K562 (cell line): ENCODE data around the gene MATCAP1. TPM values are rescaled to one million over a fixed set of nuclear protein-coding genes. Genes with fewer than 3 reads are reported as not detected.
A peak's percentile ranks its signal among the peaks of the same experiment; 100 is the strongest.

Experiments
- ATF7 ChIP-seq: fragments of 450-650 bp; IDR thresholded peaks from 2 replicates; pipeline ENCODE4 v1.7.1; 2014; ENCODE audit warnings: mild to moderate bottlenecking, moderate library complexity
- BRD4 ChIP-seq: fragments of 200-600 bp; sonication (generic); IDR thresholded peaks from 2 replicates; pipeline ENCODE4 v1.6.1; 2017; ENCODE audit warnings: inconsistent platforms
- GABPB2 ChIP-seq: fragments of 250-450 bp; sonication (Bioruptor Pico); conservative IDR thresholded peaks from 2 replicates; pipeline ENCODE4 v1.5.1; 2021; ENCODE audit warnings: mild to moderate bottlenecking
- MAFF ChIP-seq: IDR thresholded peaks from 2 replicates; pipeline ENCODE4 v1.6.1; 2012; ENCODE audit warnings: low read length, improper control_type of control experiment
- MEIS2 ChIP-seq: fragments of 450-650 bp; IDR thresholded peaks from 2 replicates; pipeline ENCODE4 v1.6.1; 2014; ENCODE audit warnings: mild to moderate bottlenecking; ENCODE audit not compliant: partially characterized antibody
- PTRF ChIP-seq: fragments of 450-650 bp; IDR thresholded peaks from 2 replicates; pipeline ENCODE4 v1.6.1; 2016; ENCODE audit warnings: mild to moderate bottlenecking, missing genetic modification characterization, missing compliant biosample characterization
- SRSF3 ChIP-seq: fragments of 200-400 bp; formaldehyde crosslinking; IDR thresholded peaks from 2 replicates; pipeline ENCODE4 v1.6.1; 2016; ENCODE audit warnings: mild to moderate bottlenecking, low read length, moderate library complexity; ENCODE audit not compliant: insufficient read depth
- TCF7 ChIP-seq: sonication (generic); IDR thresholded peaks from 2 replicates; pipeline ENCODE4 v1.6.1; 2016; ENCODE audit warnings: antibody characterized with exemption, borderline replicate concordance
- TEAD4 ChIP-seq, 2 experiments: sonication (generic) in 1 of 2; formaldehyde crosslinking in 1 of 2; IDR thresholded peaks; 2 replicates each; pipeline versions ENCODE4 v1.6.1 to v1.8.0; 2012 to 2022; ENCODE audit warnings: borderline replicate concordance in 1 of 2, inconsistent platforms in 1 of 2, low read length in 1 of 2, mild to moderate bottlenecking in 1 of 2, missing genetic modification reagents in 1 of 2
- ZFPM2 ChIP-seq: fragments of 250-450 bp; sonication (Bioruptor Pico); IDR thresholded peaks from 2 replicates; pipeline ENCODE4 v1.5.1; 2022; ENCODE audit warnings: mild to moderate bottlenecking
- polyA plus RNA-seq, 8 experiments: library from polyadenylated mRNA; depleted of rRNA in 4 of 8; stranded (reverse) in 5 of 8; unstranded in 3 of 8; fragments of >200 nt; fragmentation: Nextera tagmentation in 2 of 8; fragmentation: Illumina TruSeq in 1 of 8; extraction: Ambion mirVana in 2 of 8; extraction: Trizol in 1 of 8; gene quantifications; 2 replicates each; pipeline versions ENCODE4 v1.2.1 to v1.2.3, GENCODE V29; 2011 to 2014; ENCODE audit warnings: inconsistent platforms in 1 of 8, missing spikeins in 1 of 8
- total RNA-seq, 7 experiments: library from RNA; depleted of rRNA in 6 of 7; stranded (reverse); fragments of >200 nt in 6 of 7; fragmentation: Illumina TruSeq in 2 of 7; extraction: Trizol in 2 of 7; gene quantifications; 2 replicates each; pipeline versions ENCODE4 v1.2.1 to v1.2.3, GENCODE V29; 2011 to 2021; ENCODE audit warnings: low replicate concordance in 1 of 7
- TF ChIP-seq, protein P1 (sequence below): fragments of 450-650 bp; IDR thresholded peaks from 2 replicates; pipeline ENCODE4 v1.6.1; 2018; ENCODE audit not compliant: partially characterized antibody
- TF ChIP-seq, protein P2 (sequence below): fragments of 450-650 bp; IDR thresholded peaks from 2 replicates; pipeline ENCODE4 v1.6.1; 2016; ENCODE audit warnings: mild to moderate bottlenecking
- TF ChIP-seq, protein P3 (sequence below): fragments of 450-650 bp; formaldehyde crosslinking; conservative IDR thresholded peaks from 2 replicates; pipeline ENCODE4 v1.4.0; 2022; ENCODE audit warnings: mild to moderate bottlenecking, missing genetic modification characterization
- TF ChIP-seq, protein P4 (sequence below), 2 experiments: IDR thresholded peaks in 1 of 2; conservative IDR thresholded peaks in 1 of 2; 2 replicates each; pipeline ENCODE4 v1.6.1; 2016; ENCODE audit warnings: low read depth in 2 of 2, mild to moderate bottlenecking in 1 of 2, missing compliant biosample characterization in 1 of 2, missing genetic modification characterization in 1 of 2, moderate library complexity in 1 of 2
- TF ChIP-seq, protein P5 (sequence below): fragments of 200-400 bp; formaldehyde crosslinking; IDR thresholded peaks from 2 replicates; pipeline ENCODE4 v1.6.1; 2017; ENCODE audit warnings: mild to moderate bottlenecking, low read depth, low read length, moderate library complexity

The MATCAP1 gene
- total and polyA plus RNA-seq, 9 of the 15 experiments (the other 6 are each of a cell fraction or from before 2014, with no cell fraction given) = 3.4 to 20.5 (median 10.3) TPM

DNA sequence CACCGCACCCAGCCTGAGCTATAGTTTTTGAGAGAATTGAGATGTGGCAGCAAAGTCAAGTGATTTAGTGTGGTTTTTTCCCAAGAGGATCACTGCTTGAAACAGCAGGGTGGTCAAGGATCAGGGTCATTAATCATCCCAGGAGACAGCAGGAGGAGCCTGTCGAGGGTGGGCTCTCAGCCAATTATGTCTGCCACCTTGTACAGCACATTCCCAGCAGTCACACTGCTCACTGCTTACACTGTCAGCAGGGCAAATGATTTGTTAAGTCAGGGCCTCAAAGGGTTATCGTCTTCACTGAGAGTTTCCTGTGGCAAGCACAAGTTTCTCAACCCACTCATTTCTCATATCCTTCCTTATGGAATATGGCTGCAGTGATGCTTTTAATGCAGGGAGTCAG lies 46.2 kb downstream of the MATCAP1 start (continued):
- TF ChIP-seq, protein P1, sequence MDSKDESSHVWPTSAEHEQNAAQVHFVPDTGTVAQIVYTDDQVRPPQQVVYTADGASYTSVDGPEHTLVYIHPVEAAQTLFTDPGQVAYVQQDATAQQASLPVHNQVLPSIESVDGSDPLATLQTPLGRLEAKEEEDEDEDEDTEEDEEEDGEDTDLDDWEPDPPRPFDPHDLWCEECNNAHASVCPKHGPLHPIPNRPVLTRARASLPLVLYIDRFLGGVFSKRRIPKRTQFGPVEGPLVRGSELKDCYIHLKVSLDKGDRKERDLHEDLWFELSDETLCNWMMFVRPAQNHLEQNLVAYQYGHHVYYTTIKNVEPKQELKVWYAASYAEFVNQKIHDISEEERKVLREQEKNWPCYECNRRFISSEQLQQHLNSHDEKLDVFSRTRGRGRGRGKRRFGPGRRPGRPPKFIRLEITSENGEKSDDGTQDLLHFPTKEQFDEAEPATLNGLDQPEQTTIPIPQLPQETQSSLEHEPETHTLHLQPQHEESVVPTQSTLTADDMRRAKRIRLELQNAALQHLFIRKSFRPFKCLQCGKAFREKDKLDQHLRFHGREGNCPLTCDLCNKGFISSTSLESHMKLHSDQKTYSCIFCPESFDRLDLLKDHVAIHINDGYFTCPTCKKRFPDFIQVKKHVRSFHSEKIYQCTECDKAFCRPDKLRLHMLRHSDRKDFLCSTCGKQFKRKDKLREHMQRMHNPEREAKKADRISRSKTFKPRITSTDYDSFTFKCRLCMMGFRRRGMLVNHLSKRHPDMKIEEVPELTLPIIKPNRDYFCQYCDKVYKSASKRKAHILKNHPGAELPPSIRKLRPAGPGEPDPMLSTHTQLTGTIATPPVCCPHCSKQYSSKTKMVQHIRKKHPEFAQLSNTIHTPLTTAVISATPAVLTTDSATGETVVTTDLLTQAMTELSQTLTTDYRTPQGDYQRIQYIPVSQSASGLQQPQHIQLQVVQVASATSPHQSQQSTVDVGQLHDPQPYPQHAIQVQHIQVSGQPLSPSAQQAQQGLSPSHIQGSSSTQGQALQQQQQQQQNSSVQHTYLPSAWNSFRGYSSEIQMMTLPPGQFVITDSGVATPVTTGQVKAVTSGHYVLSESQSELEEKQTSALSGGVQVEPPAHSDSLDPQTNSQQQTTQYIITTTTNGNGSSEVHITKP = no peak
- no peak for TF ChIP-seq BRD4
- no peak for TF ChIP-seq ZFPM2 (CRISPR knock-in tag)
- no peak for TF ChIP-seq SRSF3
- TF ChIP-seq GABPB2 (CRISPR knock-in tag) = no peak
- no peak for TF ChIP-seq TCF7
- no peak for TF ChIP-seq TEAD4 (IDR thresholded peaks at IDR 0.05; ENCODE audit: low read length)
- TF ChIP-seq TEAD4 (CRISPR knock-in tag; IDR thresholded peaks at IDR 0.05; ENCODE audit: borderline replicate concordance) = no peak
- TF ChIP-seq, protein P2, sequence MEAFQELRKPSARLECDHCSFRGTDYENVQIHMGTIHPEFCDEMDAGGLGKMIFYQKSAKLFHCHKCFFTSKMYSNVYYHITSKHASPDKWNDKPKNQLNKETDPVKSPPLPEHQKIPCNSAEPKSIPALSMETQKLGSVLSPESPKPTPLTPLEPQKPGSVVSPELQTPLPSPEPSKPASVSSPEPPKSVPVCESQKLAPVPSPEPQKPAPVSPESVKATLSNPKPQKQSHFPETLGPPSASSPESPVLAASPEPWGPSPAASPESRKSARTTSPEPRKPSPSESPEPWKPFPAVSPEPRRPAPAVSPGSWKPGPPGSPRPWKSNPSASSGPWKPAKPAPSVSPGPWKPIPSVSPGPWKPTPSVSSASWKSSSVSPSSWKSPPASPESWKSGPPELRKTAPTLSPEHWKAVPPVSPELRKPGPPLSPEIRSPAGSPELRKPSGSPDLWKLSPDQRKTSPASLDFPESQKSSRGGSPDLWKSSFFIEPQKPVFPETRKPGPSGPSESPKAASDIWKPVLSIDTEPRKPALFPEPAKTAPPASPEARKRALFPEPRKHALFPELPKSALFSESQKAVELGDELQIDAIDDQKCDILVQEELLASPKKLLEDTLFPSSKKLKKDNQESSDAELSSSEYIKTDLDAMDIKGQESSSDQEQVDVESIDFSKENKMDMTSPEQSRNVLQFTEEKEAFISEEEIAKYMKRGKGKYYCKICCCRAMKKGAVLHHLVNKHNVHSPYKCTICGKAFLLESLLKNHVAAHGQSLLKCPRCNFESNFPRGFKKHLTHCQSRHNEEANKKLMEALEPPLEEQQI = no peak
- TF ChIP-seq, protein P3, sequence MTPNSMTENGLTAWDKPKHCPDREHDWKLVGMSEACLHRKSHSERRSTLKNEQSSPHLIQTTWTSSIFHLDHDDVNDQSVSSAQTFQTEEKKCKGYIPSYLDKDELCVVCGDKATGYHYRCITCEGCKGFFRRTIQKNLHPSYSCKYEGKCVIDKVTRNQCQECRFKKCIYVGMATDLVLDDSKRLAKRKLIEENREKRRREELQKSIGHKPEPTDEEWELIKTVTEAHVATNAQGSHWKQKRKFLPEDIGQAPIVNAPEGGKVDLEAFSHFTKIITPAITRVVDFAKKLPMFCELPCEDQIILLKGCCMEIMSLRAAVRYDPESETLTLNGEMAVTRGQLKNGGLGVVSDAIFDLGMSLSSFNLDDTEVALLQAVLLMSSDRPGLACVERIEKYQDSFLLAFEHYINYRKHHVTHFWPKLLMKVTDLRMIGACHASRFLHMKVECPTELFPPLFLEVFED (CRISPR knock-in tag) = no peak
- TF ChIP-seq, protein P4, sequence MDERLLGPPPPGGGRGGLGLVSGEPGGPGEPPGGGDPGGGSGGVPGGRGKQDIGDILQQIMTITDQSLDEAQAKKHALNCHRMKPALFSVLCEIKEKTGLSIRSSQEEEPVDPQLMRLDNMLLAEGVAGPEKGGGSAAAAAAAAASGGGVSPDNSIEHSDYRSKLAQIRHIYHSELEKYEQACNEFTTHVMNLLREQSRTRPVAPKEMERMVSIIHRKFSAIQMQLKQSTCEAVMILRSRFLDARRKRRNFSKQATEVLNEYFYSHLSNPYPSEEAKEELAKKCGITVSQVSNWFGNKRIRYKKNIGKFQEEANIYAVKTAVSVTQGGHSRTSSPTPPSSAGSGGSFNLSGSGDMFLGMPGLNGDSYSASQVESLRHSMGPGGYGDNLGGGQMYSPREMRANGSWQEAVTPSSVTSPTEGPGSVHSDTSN (CRISPR knock-in tag; IDR thresholded peaks at IDR 0.05; ENCODE audit: low read depth) = no peak
- TF ChIP-seq, protein P4 (tag; conservative IDR thresholded peaks at IDR 0.05; ENCODE audit: low read depth) = peak; percentile 91
- TF ChIP-seq MAFF = no peak
- no peak for TF ChIP-seq PTRF (tag)
- peak; percentile 81 for TF ChIP-seq MEIS2
- no peak for TF ChIP-seq ATF7
- TF ChIP-seq, protein P5, sequence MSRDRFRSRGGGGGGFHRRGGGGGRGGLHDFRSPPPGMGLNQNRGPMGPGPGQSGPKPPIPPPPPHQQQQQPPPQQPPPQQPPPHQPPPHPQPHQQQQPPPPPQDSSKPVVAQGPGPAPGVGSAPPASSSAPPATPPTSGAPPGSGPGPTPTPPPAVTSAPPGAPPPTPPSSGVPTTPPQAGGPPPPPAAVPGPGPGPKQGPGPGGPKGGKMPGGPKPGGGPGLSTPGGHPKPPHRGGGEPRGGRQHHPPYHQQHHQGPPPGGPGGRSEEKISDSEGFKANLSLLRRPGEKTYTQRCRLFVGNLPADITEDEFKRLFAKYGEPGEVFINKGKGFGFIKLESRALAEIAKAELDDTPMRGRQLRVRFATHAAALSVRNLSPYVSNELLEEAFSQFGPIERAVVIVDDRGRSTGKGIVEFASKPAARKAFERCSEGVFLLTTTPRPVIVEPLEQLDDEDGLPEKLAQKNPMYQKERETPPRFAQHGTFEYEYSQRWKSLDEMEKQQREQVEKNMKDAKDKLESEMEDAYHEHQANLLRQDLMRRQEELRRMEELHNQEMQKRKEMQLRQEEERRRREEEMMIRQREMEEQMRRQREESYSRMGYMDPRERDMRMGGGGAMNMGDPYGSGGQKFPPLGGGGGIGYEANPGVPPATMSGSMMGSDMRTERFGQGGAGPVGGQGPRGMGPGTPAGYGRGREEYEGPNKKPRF = no peak
